ENCODE data around the gene HRK. TPM values are rescaled to one million over a fixed set of nuclear protein-coding genes. Genes with fewer than 3 reads are reported as not detected.

HRK gene
- total and polyA plus RNA-seq, 9 of the 15 experiments (the other 6 are each of a cell fraction or from before 2014, with no cell fraction given), result 0.01 to 0.05 (median 0.04) TPM; not detected in 6

DNA sequence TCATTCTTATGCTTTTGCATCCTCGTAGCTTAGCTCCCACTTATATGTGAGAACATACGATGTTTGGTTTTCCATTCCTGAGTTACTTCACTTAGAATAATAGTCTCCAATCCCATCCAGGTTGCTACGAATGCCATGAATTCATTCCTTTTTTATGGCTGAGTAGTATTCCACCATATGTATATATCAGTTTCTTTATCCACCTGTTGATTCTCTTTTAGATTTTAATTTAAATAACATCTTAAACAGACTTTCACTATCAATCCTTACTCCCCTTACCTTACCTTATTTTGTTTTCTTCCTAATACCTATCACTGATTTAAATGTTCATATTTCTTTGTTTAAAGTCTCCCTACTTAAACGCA lies 29.0 kb upstream of the HRK start (continued):
- TF ChIP-seq TEAD1 (CRISPR knock-in tag; IDR thresholded peaks at IDR 0.05) (no peak), PTRF (tag; IDR thresholded peaks at IDR 0.05) (no peak), SMARCE1 (IDR thresholded peaks at IDR 0.05) (no peak), AFF1 (IDR thresholded peaks at IDR 0.05; ENCODE audit: low read depth in 1 of 2, partially characterized antibody in 2 of 2) (no peak), ZFX (CRISPR knock-in tag; IDR thresholded peaks at IDR 0.05) (no peak), ZNF780A (CRISPR knock-in tag; IDR thresholded peaks at IDR 0.05) (no peak), SMARCC2 (IDR thresholded peaks at IDR 0.05; ENCODE audit: low read depth) (no peak), SUPT5H (IDR thresholded peaks at IDR 0.05) (no peak)
- TF ChIP-seq, protein P1, sequence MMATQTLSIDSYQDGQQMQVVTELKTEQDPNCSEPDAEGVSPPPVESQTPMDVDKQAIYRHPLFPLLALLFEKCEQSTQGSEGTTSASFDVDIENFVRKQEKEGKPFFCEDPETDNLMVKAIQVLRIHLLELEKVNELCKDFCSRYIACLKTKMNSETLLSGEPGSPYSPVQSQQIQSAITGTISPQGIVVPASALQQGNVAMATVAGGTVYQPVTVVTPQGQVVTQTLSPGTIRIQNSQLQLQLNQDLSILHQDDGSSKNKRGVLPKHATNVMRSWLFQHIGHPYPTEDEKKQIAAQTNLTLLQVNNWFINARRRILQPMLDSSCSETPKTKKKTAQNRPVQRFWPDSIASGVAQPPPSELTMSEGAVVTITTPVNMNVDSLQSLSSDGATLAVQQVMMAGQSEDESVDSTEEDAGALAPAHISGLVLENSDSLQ (IDR thresholded peaks at IDR 0.05), result no peak
- TF ChIP-seq, protein P2, sequence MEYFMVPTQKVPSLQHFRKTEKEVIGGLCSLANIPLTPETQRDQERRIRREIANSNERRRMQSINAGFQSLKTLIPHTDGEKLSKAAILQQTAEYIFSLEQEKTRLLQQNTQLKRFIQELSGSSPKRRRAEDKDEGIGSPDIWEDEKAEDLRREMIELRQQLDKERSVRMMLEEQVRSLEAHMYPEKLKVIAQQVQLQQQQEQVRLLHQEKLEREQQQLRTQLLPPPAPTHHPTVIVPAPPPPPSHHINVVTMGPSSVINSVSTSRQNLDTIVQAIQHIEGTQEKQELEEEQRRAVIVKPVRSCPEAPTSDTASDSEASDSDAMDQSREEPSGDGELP (CRISPR knock-in tag; IDR thresholded peaks at IDR 0.05; ENCODE audit: borderline replicate concordance), result no peak
- TF ChIP-seq, protein P3, sequence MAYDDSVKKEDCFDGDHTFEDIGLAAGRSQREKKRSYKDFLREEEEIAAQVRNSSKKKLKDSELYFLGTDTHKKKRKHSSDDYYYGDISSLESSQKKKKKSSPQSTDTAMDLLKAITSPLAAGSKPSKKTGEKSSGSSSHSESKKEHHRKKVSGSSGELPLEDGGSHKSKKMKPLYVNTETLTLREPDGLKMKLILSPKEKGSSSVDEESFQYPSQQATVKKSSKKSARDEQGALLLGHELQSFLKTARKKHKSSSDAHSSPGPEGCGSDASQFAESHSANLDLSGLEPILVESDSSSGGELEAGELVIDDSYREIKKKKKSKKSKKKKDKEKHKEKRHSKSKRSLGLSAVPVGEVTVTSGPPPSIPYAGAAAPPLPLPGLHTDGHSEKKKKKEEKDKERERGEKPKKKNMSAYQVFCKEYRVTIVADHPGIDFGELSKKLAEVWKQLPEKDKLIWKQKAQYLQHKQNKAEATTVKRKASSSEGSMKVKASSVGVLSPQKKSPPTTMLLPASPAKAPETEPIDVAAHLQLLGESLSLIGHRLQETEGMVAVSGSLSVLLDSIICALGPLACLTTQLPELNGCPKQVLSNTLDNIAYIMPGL (CRISPR knock-in tag; IDR thresholded peaks at IDR 0.05), result no peak
